ENCODE results near the gene FAM98A. TPM values are rescaled to one million over a fixed set of nuclear protein-coding genes. Genes with fewer than 3 reads are reported as not detected.

Gene FAM98A
- total RNA-seq, 1 donor from 2014 or later = 28.9 TPM

- DNase-seq = no peak
Observed at GRCh38 chr2:33595385-33595784, 3.7 kb downstream of the FAM98A start.

- peak; percentile 50 for DNase-seq
Observed at GRCh38 chr2:33589444-33589843, 9.7 kb downstream of the FAM98A start.

GRCh38 chr2:33588232-33588631 lies 10.9 kb downstream of the FAM98A start:
- peak; percentile 66 for DNase-seq

GRCh38 chr2:33586766-33587165 lies 12.3 kb downstream of the FAM98A start:
- no peak for DNase-seq

- DNase-seq = peak; percentile 80
Observed at GRCh38 chr2:33583194-33583938, 15.7 kb downstream of the FAM98A start.

GRCh38 chr2:33581872-33582271 lies 17.2 kb downstream of the FAM98A start:
- no peak for DNase-seq

- no peak for DNase-seq
Observed at GRCh38 chr2:33579227-33579626, 19.9 kb downstream of the FAM98A start.

- no peak for DNase-seq
Observed at GRCh38 chr2:33577668-33578067, 21.4 kb downstream of the FAM98A start.

- no peak for DNase-seq
Observed at GRCh38 chr2:33577084-33577483, 22.0 kb downstream of the FAM98A start.

- DNase-seq = no peak
Observed at GRCh38 chr2:33573657-33574056, 25.4 kb downstream of the FAM98A start.

GRCh38 chr2:33570681-33571080 lies 28.4 kb downstream of the FAM98A start:
- no peak for DNase-seq

- no peak for DNase-seq
Observed at GRCh38 chr2:33561872-33562271, 37.2 kb downstream of the FAM98A start.

GRCh38 chr2:33560017-33560416 lies 39.1 kb downstream of the FAM98A start:
- DNase-seq = no peak

- no peak for DNase-seq
Observed at GRCh38 chr2:33559328-33559727, 39.8 kb downstream of the FAM98A start.

- no peak for DNase-seq
Observed at GRCh38 chr2:33555681-33556080, 43.4 kb downstream of the FAM98A start.

GRCh38 chr2:33552758-33553461 lies 46.2 kb downstream of the FAM98A start:
- no peak for DNase-seq

GRCh38 chr2:33550206-33550605 lies 48.9 kb downstream of the FAM98A start:
- DNase-seq = no peak

- no peak for DNase-seq
Observed at GRCh38 chr2:33541243-33541642, 57.9 kb downstream of the FAM98A start.

- peak; percentile 28 for DNase-seq
Observed at GRCh38 chr2:33535421-33535820, 63.7 kb downstream of the FAM98A start.
